BLaER1 treated with 17β-estradiol and CSF1 and Interleukin-3, amounts not matched to agents 10 nM and 100 nM (cell line): ENCODE results near the gene TRAF7.

ENCODE experiments used
- H3K27ac ChIP-seq, 11 experiments: shearing (Covaris generic); formaldehyde crosslinking; 2 replicates each; pipeline ENCODE4 v1.8.1; 2022
- H3K27me3 ChIP-seq, 11 experiments: shearing (Covaris generic); formaldehyde crosslinking; 2 replicates each; pipeline ENCODE4 v1.8.1; 2022
- H3K36me3 ChIP-seq, 11 experiments: shearing (Covaris generic); formaldehyde crosslinking; 2 replicates each; pipeline ENCODE4 v1.8.1; 2022
- H3K4me1 ChIP-seq, 10 experiments: shearing (Covaris generic); formaldehyde crosslinking; 2 replicates each; pipeline ENCODE4 v1.8.1; 2022
- H3K4me2 ChIP-seq, 11 experiments: shearing (Covaris generic); formaldehyde crosslinking; 2 replicates each; pipeline ENCODE4 v1.8.1; 2022
- H3K4me3 ChIP-seq, 10 experiments: shearing (Covaris generic); formaldehyde crosslinking; 2 replicates each; pipeline ENCODE4 v1.8.1; 2022
- H3K9ac ChIP-seq, 11 experiments: shearing (Covaris generic); formaldehyde crosslinking; 2 replicates each; pipeline ENCODE4 v1.8.1; 2022
- H3K9me3 ChIP-seq, 11 experiments: shearing (Covaris generic); formaldehyde crosslinking; replicated peaks in 1 of 11; 2 replicates each; pipeline ENCODE4 v1.8.1; 2022
- H4K20me1 ChIP-seq, 11 experiments: shearing (Covaris generic); formaldehyde crosslinking; 2 replicates each; pipeline ENCODE4 v1.8.1; 2022
- Cebpa-rat ChIP-seq, 11 experiments: shearing (Covaris generic); IDR thresholded peaks; 2 replicates each; pipeline ENCODE4 v1.8.1; 2022

TRAF7 gene

GRCh38 chr16:2190659-2191445, 35.3 kb downstream of the TRAF7 start:
- H4K20me1 ChIP-seq = peaks cover 0 to 40% (median 24%) of the 10 kb centered on the region in 11 experiments; a peak in 18 of 22 replicates
- TF ChIP-seq Cebpa-rat (IDR thresholded peaks at IDR 0.05) = no peak
- H3K27me3 ChIP-seq = peaks cover 25 to 35% (median 27%) of the 10 kb centered on the region in 11 experiments
- no peak overlapping the region for H3K27ac ChIP-seq
- H3K36me3 ChIP-seq = no peaks in the 10 kb centered on the region
- peak overlapping the region in 1 of 10 experiments; percentile 16; a peak in 1 of 20 replicates for H3K4me3 ChIP-seq
- H3K4me1 ChIP-seq = peaks cover 11 to 48% (median 33%) of the 10 kb centered on the region in 10 experiments; a peak in 18 of 20 replicates
- H3K9ac ChIP-seq = peak overlapping the region in 10 of 11 experiments; percentile 7 to 61 (median 32); a peak in 13 of 22 replicates
- no peaks in the 10 kb centered on the region for H3K9me3 ChIP-seq
- H3K4me2 ChIP-seq = peak overlapping the region; percentile 5 to 93 (median 74); a peak in 19 of 22 replicates

- H3K4me3 ChIP-seq = no peak overlapping the region; a peak in 1 of 20 replicates
- peaks cover 0 to 41% (median 24%) of the 10 kb centered on the region in 11 experiments; a peak in 18 of 22 replicates for H4K20me1 ChIP-seq
- H3K27ac ChIP-seq = no peak overlapping the region
- no peaks in the 10 kb centered on the region for H3K36me3 ChIP-seq
- peak overlapping the region in 6 of 11 experiments; percentile 7 to 61 (median 38); a peak in 7 of 22 replicates for H3K9ac ChIP-seq
- no peaks in the 10 kb centered on the region for H3K9me3 ChIP-seq
- peaks cover 12 to 49% (median 35%) of the 10 kb centered on the region in 10 experiments; a peak in 18 of 20 replicates for H3K4me1 ChIP-seq
- H3K4me2 ChIP-seq = peak overlapping the region in 9 of 11 experiments; percentile 40 to 93 (median 75); a peak in 17 of 22 replicates
- H3K27me3 ChIP-seq = peaks cover 30 to 39% (median 31%) of the 10 kb centered on the region in 11 experiments
- no peak for TF ChIP-seq Cebpa-rat (IDR thresholded peaks at IDR 0.05)
These were observed 35.8 kb downstream of the TRAF7 start for GRCh38 chr16:2191446-2191706.

- Histone ChIP-seq H3K27ac (no peak overlapping the region), H3K9me3 (no peaks in the 10 kb centered on the region), H3K9ac (peak overlapping the region in 1 of 11 experiments; percentile 56; a peak in 1 of 22 replicates), H4K20me1 (peaks cover 0 to 47% (median 24%) of the 10 kb centered on the region in 11 experiments; a peak in 18 of 22 replicates), H3K4me3 (no peak overlapping the region), H3K27me3 (peaks cover 58 to 67% (median 60%) of the 10 kb centered on the region in 11 experiments), H3K4me2 (peak overlapping the region in 6 of 11 experiments; percentile 76 to 97 (median 89); a peak in 6 of 22 replicates), H3K36me3 (no peaks in the 10 kb centered on the region), H3K4me1 (peaks cover 12 to 49% (median 35%) of the 10 kb centered on the region in 10 experiments; a peak in 18 of 20 replicates)
- no peak for TF ChIP-seq Cebpa-rat (IDR thresholded peaks at IDR 0.05)
These were observed 38.7 kb downstream of the TRAF7 start for GRCh38 chr16:2194166-2194834.

GRCh38 chr16:2194852-2195321, 39.3 kb downstream of the TRAF7 start:
- H3K27ac ChIP-seq = no peak overlapping the region
- H3K9me3 ChIP-seq = no peaks in the 10 kb centered on the region
- H3K4me2 ChIP-seq = peak overlapping the region in 10 of 11 experiments; percentile 76 to 97 (median 88); a peak in 18 of 22 replicates
- H3K36me3 ChIP-seq = no peaks in the 10 kb centered on the region
- H3K4me1 ChIP-seq = peaks cover 12 to 49% (median 35%) of the 10 kb centered on the region in 10 experiments; a peak in 18 of 20 replicates
- H4K20me1 ChIP-seq = peaks cover 0 to 47% (median 24%) of the 10 kb centered on the region in 11 experiments; a peak in 18 of 22 replicates
- peaks cover 64 to 73% (median 66%) of the 10 kb centered on the region in 11 experiments for H3K27me3 ChIP-seq
- peak overlapping the region in 4 of 11 experiments; percentile 33 to 66 (median 59); a peak in 4 of 22 replicates for H3K9ac ChIP-seq
- peak overlapping the region in 8 of 10 experiments; percentile 52 to 68 (median 55); a peak in 9 of 20 replicates for H3K4me3 ChIP-seq
- no peak for TF ChIP-seq Cebpa-rat (IDR thresholded peaks at IDR 0.05)

- H3K4me1 ChIP-seq = peaks cover 12 to 42% (median 29%) of the 10 kb centered on the region in 10 experiments; a peak in 18 of 20 replicates
- H3K27ac ChIP-seq = no peak overlapping the region
- peaks cover 0 to 47% (median 22%) of the 10 kb centered on the region in 11 experiments; a peak in 18 of 22 replicates for H4K20me1 ChIP-seq
- H3K4me2 ChIP-seq = peak overlapping the region; percentile 76 to 97 (median 90)
- H3K9ac ChIP-seq = peak overlapping the region in 9 of 11 experiments; percentile 8 to 66 (median 51); a peak in 12 of 22 replicates
- peaks cover 64 to 73% (median 72%) of the 10 kb centered on the region in 11 experiments for H3K27me3 ChIP-seq
- no peaks in the 10 kb centered on the region for H3K36me3 ChIP-seq
- TF ChIP-seq Cebpa-rat (IDR thresholded peaks at IDR 0.05) = no peak
- H3K4me3 ChIP-seq = peak overlapping the region; percentile 45 to 68 (median 55)
- no peaks in the 10 kb centered on the region for H3K9me3 ChIP-seq
These were observed 40.0 kb downstream of the TRAF7 start for GRCh38 chr16:2195322-2196161.

- TF ChIP-seq Cebpa-rat (IDR thresholded peaks at IDR 0.05) = no peak
- H4K20me1 ChIP-seq = peaks cover 0 to 44% (median 20%) of the 10 kb centered on the region in 11 experiments; a peak in 17 of 22 replicates
- peak within 1 kb of the TSS; percentile 76 to 97 (median 90) for H3K4me2 ChIP-seq
- peak within 1 kb of the TSS; percentile 45 to 68 (median 55) for H3K4me3 ChIP-seq
- H3K4me1 ChIP-seq = peaks cover 10 to 34% (median 21%) of the 10 kb centered on the region in 10 experiments; a peak in 17 of 20 replicates
- no peaks in the 10 kb centered on the region for H3K9me3 ChIP-seq
- H3K27me3 ChIP-seq = peaks cover 64 to 79% (median 75%) of the 10 kb centered on the region in 11 experiments
- H3K9ac ChIP-seq = peak within 1 kb of the TSS in 10 of 11 experiments; percentile 8 to 73 (median 58); a peak in 15 of 22 replicates
- H3K27ac ChIP-seq = peak within 1 kb of the TSS in 1 of 11 experiments; percentile 26; a peak in 1 of 22 replicates
- H3K36me3 ChIP-seq = no peaks in the 10 kb centered on the region
These were observed 40.8 kb downstream of the TRAF7 start, which contains the start of gene CASKIN1 for GRCh38 chr16:2196162-2196980. TSS of gene CASKIN1 (minus strand) at chr16:2196605. CDS start at chr16:2196432, 173 bp downstream.

- Histone ChIP-seq H3K4me1 (peaks cover 10 to 27% (median 16%) of the 10 kb centered on the region in 10 experiments; a peak in 17 of 20 replicates), H3K4me3 (peak overlapping the region; percentile 40 to 68 (median 54)), H3K9ac (peak overlapping the region in 9 of 11 experiments; percentile 42 to 73 (median 60); a peak in 14 of 22 replicates), H3K36me3 (no peaks in the 10 kb centered on the region), H3K27me3 (peaks cover 66 to 85% (median 79%) of the 10 kb centered on the region in 11 experiments), H3K27ac (peak overlapping the region in 1 of 11 experiments; percentile 26; a peak in 1 of 22 replicates), H4K20me1 (peaks cover 0 to 44% (median 20%) of the 10 kb centered on the region in 11 experiments; a peak in 17 of 22 replicates), H3K4me2 (peak overlapping the region; percentile 70 to 79 (median 76)), H3K9me3 (no peaks in the 10 kb centered on the region)
- TF ChIP-seq Cebpa-rat (IDR thresholded peaks at IDR 0.05) = no peak
These were observed 41.5 kb downstream of the TRAF7 start for GRCh38 chr16:2196981-2197511.
